ENCODE results near the gene DCBLD1. TPM values are rescaled to one million over a fixed set of nuclear protein-coding genes. Genes with fewer than 3 reads are reported as not detected.

DCBLD1 gene
- total and polyA plus RNA-seq, 2 donors from 2014 or later, result 4.1 to 9.6 TPM

DNA sequence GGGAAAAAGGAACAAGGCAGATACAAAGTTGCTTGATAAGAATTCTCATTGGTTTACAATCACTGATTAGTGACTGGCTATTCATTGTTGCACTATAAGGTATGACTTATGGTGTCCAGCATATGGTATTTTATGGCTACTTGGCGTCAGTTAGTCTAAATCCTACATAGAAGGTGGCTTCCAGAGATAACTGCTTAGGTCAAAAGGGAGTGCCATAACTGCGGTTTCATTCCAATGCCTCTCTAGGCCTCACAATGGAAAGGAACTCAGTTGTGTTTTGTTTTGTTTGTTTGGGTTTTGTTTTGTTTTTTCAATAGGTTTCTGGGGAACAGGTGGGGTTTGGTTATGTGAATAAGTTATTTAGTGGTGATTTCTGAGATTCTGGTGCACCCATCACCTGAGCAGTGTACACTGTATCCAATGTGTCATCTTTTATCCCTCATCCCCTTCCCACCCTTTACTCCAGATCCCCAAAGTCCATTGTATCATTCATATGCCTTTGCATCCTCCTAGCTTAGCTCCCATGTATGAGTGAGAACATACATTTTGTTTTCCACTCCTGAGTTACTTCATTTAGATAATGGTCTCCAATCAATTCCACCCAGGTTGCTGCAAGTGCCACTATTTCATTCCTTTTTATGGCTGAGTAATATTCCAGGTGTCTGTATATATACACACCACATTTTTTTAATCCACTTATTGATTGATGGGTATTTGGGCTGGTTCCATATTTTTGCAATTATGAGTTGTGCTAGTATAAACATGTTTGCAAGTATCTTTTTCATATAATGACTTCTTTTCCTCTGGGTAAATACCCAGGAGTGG, 112.8 kb downstream of the DCBLD1 start:
- no peak overlapping the region for H3K9ac ChIP-seq (ENCODE audit: low read length in 3 of 3)
- no peaks in the 10 kb centered on the region for H3K27me3 ChIP-seq (ENCODE audit: control insufficient read depth, insufficient read depth, low read length)
- H3K9me3 ChIP-seq (ENCODE audit: control insufficient read depth in 2 of 3, insufficient read depth in 1 of 3, low read length in 3 of 3), result no peaks in the 10 kb centered on the region
- no peaks in the 10 kb centered on the region for H3K4me1 ChIP-seq (ENCODE audit: control insufficient read depth in 2 of 3, insufficient read depth in 2 of 3, low read depth in 1 of 3, low read length in 3 of 3)
- DNase-seq, result no peak
- H3K4me3 ChIP-seq (ENCODE audit: low read length in 3 of 3), result no peak overlapping the region
- TF ChIP-seq, protein P1, sequence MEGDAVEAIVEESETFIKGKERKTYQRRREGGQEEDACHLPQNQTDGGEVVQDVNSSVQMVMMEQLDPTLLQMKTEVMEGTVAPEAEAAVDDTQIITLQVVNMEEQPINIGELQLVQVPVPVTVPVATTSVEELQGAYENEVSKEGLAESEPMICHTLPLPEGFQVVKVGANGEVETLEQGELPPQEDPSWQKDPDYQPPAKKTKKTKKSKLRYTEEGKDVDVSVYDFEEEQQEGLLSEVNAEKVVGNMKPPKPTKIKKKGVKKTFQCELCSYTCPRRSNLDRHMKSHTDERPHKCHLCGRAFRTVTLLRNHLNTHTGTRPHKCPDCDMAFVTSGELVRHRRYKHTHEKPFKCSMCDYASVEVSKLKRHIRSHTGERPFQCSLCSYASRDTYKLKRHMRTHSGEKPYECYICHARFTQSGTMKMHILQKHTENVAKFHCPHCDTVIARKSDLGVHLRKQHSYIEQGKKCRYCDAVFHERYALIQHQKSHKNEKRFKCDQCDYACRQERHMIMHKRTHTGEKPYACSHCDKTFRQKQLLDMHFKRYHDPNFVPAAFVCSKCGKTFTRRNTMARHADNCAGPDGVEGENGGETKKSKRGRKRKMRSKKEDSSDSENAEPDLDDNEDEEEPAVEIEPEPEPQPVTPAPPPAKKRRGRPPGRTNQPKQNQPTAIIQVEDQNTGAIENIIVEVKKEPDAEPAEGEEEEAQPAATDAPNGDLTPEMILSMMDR (IDR thresholded peaks at IDR 0.05; ENCODE audit: borderline replicate concordance, extremely low read depth, insufficient read depth), result no peak
- intact Hi-C loops (cut with DNase I), result no loop called here
- H3K27ac ChIP-seq (ENCODE audit: low read depth in 2 of 2, low read length in 2 of 2), result no peak overlapping the region
- FAIRE-seq, result no peak
- H3K36me3 ChIP-seq (ENCODE audit: control insufficient read depth in 2 of 3, insufficient read depth in 3 of 3, low read length in 3 of 3), result no peaks in the 10 kb centered on the region

DNA sequence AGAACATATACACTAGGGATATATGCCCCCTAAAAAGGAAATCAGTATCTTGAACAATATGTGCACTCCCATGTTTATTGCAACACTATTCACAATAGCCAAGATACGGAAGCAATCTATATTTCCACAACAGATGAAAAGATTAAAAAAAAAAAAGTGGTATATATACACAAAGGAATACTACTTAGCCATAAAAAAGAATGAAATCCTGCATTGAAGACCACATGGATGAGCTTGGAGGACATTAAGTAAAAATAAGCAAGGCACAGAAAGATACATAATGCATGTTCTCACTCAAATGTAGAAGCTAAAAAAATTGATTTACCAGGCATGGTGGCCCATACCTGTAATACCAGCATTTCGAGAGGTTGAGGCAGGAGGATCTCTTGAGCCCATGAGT, 115.3 kb downstream of the DCBLD1 start:
- DNase-seq (no peak), FAIRE-seq (no peak)
- intact Hi-C loops (cut with DNase I), result no loop called here
- Histone ChIP-seq H3K36me3 (ENCODE audit: control insufficient read depth in 2 of 3, insufficient read depth in 3 of 3, low read length in 3 of 3) (no peaks in the 10 kb centered on the region), H3K27ac (ENCODE audit: low read depth in 2 of 2, low read length in 2 of 2) (no peak overlapping the region), H3K9ac (ENCODE audit: low read length in 3 of 3) (no peak overlapping the region), H3K4me1 (ENCODE audit: control insufficient read depth in 2 of 3, insufficient read depth in 2 of 3, low read depth in 1 of 3, low read length in 3 of 3) (peaks cover 0 to 2% (median 0%) of the 10 kb centered on the region in 3 donors), H3K9me3 (ENCODE audit: control insufficient read depth in 2 of 3, insufficient read depth in 1 of 3, low read length in 3 of 3) (no peaks in the 10 kb centered on the region), H3K27me3 (ENCODE audit: control insufficient read depth, insufficient read depth, low read length) (no peaks in the 10 kb centered on the region), H3K4me3 (ENCODE audit: low read length in 3 of 3) (no peak overlapping the region)
- TF ChIP-seq, protein P1 (IDR thresholded peaks at IDR 0.05; ENCODE audit: borderline replicate concordance, extremely low read depth, insufficient read depth), result no peak

Other genes starting within 250 kb of the DCBLD1 start
- not detected for gene VGLL2, start 217.1 kb upstream of the DCBLD1 start, total RNA-seq
- not detected for gene VGLL2, start 217.1 kb upstream of the DCBLD1 start, polyA plus RNA-seq (ENCODE audit: insufficient read depth, low read depth, low replicate concordance)
- gene ROS1, start 56.7 kb upstream of the DCBLD1 start, total RNA-seq, result 0.19 TPM
- 0.04 TPM for gene ROS1, start 56.7 kb upstream of the DCBLD1 start, polyA plus RNA-seq (ENCODE audit: insufficient read depth, low read depth, low replicate concordance)
- gene GOPC, start 119.8 kb downstream of the DCBLD1 start, total RNA-seq, result 21.4 TPM
- 12.5 TPM for gene GOPC, start 119.8 kb downstream of the DCBLD1 start, polyA plus RNA-seq (ENCODE audit: insufficient read depth, low read depth, low replicate concordance)
- gene NUS1, start 192.8 kb downstream of the DCBLD1 start, total RNA-seq, result 35.8 TPM
- 21.4 TPM for gene NUS1, start 192.8 kb downstream of the DCBLD1 start, polyA plus RNA-seq (ENCODE audit: insufficient read depth, low read depth, low replicate concordance)

Measured in kidney (tissue), 14 donors.